HUES6 (cell line): Measurements from ENCODE around the gene USP17L10.
"Not testable (repeated sequence)": the region's sequence is repeated elsewhere in the genome, so short reads cannot be mapped to it uniquely, and the experiment has no call there.

Source experiments
- H3K27ac ChIP-seq: 2 replicates; pipeline ENCODE4 v1.7.0; 2013; ENCODE audit warnings: low read depth, mild to moderate bottlenecking, low read length, inconsistent platforms
- H3K27me3 ChIP-seq: 2 replicates; pipeline ENCODE4 v1.6.1; 2013; ENCODE audit warnings: low read length; ENCODE audit not compliant: control insufficient read depth, insufficient read depth
- H3K36me3 ChIP-seq: 2 replicates; pipeline ENCODE4 v1.6.1; 2013; ENCODE audit warnings: low read length; ENCODE audit not compliant: control insufficient read depth, insufficient read depth
- H3K4me1 ChIP-seq: 2 replicates; pipeline ENCODE4 v1.6.1; 2013; ENCODE audit warnings: low read length; ENCODE audit not compliant: control insufficient read depth, insufficient read depth
- H3K4me3 ChIP-seq: 2 replicates; pipeline ENCODE4 v1.5.1; 2013; ENCODE audit warnings: low read depth, low read length
- H3K9ac ChIP-seq: one replicate; pipeline ENCODE4 v1.6.1; 2013; ENCODE audit warnings: mild to moderate bottlenecking, low read length
- H3K9me3 ChIP-seq: 2 replicates; pipeline ENCODE4 v1.6.1; 2013; ENCODE audit warnings: low read depth, low read length; ENCODE audit not compliant: control insufficient read depth, insufficient read depth

The USP17L10 gene, protein sequence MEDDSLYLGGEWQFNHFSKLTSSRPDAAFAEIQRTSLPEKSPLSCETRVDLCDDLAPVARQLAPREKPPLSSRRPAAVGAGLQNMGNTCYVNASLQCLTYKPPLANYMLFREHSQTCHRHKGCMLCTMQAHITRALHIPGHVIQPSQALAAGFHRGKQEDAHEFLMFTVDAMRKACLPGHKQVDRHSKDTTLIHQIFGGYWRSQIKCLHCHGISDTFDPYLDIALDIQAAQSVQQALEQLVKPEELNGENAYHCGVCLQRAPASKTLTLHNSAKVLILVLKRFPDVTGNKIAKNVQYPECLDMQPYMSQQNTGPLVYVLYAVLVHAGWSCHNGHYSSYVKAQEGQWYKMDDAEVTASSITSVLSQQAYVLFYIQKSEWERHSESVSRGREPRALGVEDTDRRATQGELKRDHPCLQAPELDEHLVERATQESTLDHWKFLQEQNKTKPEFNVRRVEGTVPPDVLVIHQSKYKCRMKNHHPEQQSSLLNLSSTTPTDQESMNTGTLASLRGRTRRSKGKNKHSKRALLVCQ

DNA sequence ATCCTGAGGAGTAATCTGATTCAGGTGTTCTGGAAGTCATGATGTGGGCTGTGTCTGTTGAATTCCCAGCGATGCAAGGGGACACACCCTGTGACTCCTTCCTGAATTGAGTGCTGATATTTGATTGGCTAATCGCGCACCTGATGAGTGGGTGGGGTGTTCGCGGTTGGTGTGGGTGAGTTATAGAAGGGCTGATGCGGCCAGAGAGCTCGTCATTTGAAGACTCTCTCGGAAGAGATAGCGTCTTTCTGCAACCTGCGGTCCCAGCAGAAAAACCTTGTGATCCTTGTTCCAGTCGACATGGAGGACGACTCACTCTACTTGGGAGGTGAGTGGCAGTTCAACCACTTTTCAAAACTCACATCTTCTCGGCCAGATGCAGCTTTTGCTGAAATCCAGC lies at the start of gene USP17L10:
Gene USP17L10, plus strand, starts transcription at position 301 of the 400 bp plus-strand sequence. Its CDS starts 0 bp downstream, at position 301.
- H3K36me3 ChIP-seq, H3K9me3 ChIP-seq, H3K4me3 ChIP-seq, H3K4me1 ChIP-seq, H3K27ac ChIP-seq, H3K27me3 ChIP-seq, H3K9ac ChIP-seq: not testable (repeated sequence)

DNA sequence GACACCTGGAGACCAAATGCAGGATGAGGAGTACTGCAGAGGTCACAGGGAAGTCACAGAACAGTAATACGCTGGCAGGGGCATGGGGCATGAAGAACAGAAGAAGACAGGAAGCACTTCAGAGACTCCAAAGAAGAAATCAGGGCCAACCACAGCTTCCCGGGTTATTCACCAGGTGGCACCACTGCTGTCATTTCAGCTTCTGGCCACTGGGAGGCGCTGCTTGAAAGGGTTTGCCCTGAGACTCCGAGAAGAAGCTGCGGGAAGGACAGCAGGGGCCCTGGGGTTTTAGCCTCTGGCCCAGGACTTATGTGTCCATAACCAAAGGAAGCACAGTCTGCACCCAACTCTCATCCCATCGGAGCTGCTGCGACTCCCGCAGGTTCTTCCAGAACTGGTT lies 44.5 kb upstream of the USP17L10 start:
- H3K36me3 ChIP-seq, H3K27me3 ChIP-seq, H3K4me1 ChIP-seq, H3K27ac ChIP-seq, H3K9me3 ChIP-seq, H3K4me3 ChIP-seq, H3K9ac ChIP-seq: not testable (repeated sequence)

DNA sequence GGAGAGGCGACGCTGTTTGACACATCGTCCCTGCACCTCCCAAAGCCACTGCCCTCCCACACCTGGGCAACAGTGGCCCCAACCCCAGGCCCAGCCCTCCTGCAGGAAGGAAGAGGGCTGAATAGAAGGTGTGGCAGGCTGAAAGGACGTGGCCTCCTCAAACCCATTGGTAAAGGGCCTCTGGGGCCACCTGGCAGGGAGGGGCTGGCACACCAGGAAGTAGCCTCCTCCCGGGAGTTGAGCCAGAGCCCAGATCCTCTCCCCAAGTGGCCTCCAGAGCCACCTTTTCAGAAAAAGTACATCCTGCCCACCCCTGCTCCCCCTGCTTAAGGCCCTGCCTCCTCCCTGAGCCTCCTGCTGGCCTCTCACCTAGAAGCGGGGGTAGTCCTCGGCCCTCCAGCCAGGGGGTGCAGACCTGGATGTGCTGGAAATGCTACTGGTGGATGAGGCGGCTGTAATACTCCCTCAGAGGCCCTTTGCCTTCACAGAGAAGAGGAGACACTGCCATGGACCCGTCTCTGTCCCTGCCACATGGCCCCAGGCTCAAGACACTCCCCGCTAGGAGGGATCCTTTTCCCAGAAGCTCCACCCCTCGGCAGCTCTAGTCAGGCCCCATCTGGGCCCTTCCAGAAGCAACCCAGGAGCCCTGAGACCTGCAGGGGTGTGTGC lies 40.5 kb upstream of the USP17L10 start, which contains the start of gene FAM90A26:
Gene FAM90A26, plus strand, starts transcription at position 619 of the 669 bp plus-strand sequence. CDS start 2,764 bp downstream, outside the sequence.
- not testable (repeated sequence) for H3K9ac ChIP-seq, H3K4me1 ChIP-seq, H3K27me3 ChIP-seq, H3K4me3 ChIP-seq, H3K36me3 ChIP-seq, H3K9me3 ChIP-seq, H3K27ac ChIP-seq

DNA sequence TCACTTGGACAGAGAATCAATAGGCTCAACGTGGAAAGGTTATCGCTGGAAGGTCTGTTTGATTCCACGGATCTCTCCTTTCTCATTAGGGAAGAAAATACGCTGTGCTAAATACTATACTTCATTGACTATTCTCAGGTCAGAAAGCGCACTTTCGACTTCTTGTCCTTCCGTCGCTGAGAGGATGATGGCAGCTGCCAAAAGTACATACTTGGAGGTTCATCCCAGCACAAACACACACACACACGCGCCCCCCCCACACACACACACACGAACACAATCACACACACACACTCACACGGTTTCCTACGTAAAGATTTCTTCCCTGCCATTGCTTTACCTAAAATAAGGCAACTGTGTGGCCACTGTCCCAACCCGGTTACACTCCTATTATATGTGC lies 4.2 kb downstream of the USP17L10 start:
- not testable (repeated sequence) for H3K27me3 ChIP-seq, H3K9ac ChIP-seq, H3K4me3 ChIP-seq, H3K36me3 ChIP-seq, H3K4me1 ChIP-seq, H3K9me3 ChIP-seq, H3K27ac ChIP-seq

DNA sequence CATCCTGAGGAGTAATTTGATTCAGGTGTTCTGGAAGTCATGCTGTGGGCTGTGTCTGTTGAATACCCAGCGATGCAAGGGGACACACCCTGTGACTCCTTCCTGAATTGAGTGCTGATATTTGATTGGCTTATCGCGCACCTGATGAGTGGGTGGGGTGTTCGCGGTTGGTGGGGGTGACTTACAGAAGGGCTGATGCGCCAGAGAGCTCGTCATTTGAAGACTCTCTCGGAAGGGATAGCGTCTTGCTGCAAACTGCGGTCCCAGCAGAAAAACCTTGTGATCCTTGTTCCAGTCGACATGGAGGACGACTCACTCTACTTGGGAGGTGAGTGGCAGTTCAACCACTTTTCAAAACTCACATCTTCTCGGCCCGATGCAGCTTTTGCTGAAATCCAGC lies 4.6 kb downstream of the USP17L10 start, which contains the start of gene USP17L11:
Gene USP17L11, plus strand, starts transcription at position 301 of the 400 bp plus-strand sequence. Its CDS starts 0 bp downstream, at position 301.
- not testable (repeated sequence) for H3K4me1 ChIP-seq, H3K36me3 ChIP-seq, H3K27ac ChIP-seq, H3K9ac ChIP-seq, H3K4me3 ChIP-seq, H3K9me3 ChIP-seq, H3K27me3 ChIP-seq

DNA sequence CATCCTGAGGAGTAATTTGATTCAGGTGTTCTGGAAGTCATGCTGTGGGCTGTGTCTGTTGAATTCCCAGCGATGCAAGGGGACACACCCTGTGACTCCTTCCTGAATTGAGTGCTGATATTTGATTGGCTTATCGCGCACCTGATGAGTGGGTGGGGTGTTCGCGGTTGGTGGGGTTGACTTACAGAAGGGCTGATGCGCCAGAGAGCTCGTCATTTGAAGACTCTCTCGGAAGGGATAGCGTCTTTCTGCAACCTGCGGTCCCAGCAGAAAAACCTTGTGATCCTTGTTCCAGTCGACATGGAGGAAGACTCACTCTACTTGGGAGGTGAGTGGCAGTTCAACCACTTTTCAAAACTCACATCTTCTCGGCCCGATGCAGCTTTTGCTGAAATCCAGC lies 9.4 kb downstream of the USP17L10 start, which contains the start of gene USP17L12:
Gene USP17L12, plus strand, starts transcription at position 301 of the 400 bp plus-strand sequence. Its CDS starts 0 bp downstream, at position 301.
- not testable (repeated sequence) for H3K36me3 ChIP-seq, H3K9me3 ChIP-seq, H3K27me3 ChIP-seq, H3K4me1 ChIP-seq, H3K4me3 ChIP-seq, H3K9ac ChIP-seq, H3K27ac ChIP-seq

DNA sequence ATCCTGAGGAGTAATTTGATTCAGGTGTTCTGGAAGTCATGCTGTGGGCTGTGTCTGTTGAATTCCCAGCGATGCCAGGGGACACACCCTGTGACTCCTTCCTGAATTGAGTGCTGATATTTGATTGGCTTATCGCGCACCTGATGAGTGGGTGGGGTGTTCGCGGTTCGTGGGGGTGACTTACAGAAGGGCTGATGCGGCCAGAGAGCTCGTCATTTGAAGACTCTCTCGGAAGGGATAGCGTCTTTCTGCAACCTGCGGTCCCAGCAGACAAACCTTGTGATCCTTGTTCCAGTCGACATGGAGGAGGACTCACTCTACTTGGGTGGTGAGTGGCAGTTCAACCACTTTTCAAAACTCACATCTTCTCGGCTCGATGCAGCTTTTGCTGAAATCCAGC lies 14.1 kb downstream of the USP17L10 start, which contains the start of gene USP17L13:
Gene USP17L13, plus strand, starts transcription at position 301 of the 400 bp plus-strand sequence. Its CDS starts 0 bp downstream, at position 301.
- H3K9ac ChIP-seq, H3K4me3 ChIP-seq, H3K9me3 ChIP-seq, H3K27ac ChIP-seq, H3K36me3 ChIP-seq, H3K4me1 ChIP-seq, H3K27me3 ChIP-seq: not testable (repeated sequence)

DNA sequence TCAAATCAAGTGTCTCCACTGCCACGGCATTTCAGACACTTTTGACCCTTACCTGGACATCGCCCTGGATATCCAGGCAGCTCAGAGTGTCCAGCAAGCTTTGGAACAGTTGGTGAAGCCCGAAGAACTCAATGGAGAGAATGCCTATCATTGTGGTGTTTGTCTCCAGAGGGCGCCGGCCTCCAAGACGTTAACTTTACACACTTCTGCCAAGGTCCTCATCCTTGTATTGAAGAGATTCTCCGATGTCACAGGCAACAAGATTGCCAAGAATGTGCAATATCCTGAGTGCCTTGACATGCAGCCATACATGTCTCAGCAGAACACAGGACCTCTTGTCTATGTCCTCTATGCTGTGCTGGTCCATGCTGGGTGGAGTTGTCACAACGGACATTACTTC lies 19.8 kb downstream of the USP17L10 start:
- H3K36me3 ChIP-seq, H3K27ac ChIP-seq, H3K4me1 ChIP-seq, H3K9me3 ChIP-seq, H3K27me3 ChIP-seq, H3K4me3 ChIP-seq, H3K9ac ChIP-seq: not testable (repeated sequence)

DNA sequence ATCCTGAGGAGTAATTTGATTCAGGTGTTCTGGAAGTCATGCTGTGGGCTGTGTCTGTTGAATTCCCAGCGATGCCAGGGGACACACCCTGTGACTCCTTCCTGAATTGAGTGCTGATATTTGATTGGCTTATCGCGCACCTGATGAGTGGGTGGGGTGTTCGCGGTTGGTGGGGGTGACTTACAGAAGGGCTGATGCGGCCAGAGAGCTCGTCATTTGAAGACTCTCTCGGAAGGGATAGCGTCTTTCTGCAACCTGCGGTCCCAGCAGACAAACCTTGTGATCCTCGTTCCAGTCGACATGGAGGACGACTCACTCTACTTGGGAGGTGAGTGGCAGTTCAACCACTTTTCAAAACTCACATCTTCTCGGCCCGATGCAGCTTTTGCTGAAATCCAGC lies 23.6 kb downstream of the USP17L10 start, which contains the start of gene USP17L15:
Gene USP17L15, plus strand, starts transcription at position 301 of the 400 bp plus-strand sequence. Its CDS starts 0 bp downstream, at position 301.
- not testable (repeated sequence) for H3K4me3 ChIP-seq, H3K9ac ChIP-seq

DNA sequence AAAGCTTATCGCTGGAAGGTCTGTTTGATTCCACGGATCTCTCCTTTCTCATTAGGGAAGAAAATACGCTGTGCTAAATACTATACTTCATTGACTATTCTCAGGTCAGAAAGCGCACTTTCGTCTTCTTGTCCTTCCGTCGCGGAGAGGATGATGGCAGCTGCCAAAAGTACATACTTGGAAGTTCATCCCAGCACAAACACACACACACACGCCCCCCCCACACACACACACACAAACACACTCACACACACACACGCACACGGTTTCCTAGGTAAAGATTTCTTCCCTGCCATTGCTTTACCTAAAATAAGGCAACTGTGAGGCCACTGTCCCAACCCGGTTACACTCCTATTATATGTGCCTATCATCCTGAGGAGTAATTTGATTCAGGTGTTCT lies 28.0 kb downstream of the USP17L10 start:
- not testable (repeated sequence) for H3K9ac ChIP-seq, H3K27me3 ChIP-seq, H3K4me1 ChIP-seq, H3K4me3 ChIP-seq, H3K9me3 ChIP-seq, H3K36me3 ChIP-seq, H3K27ac ChIP-seq

More for the DNA sequence above, 23.6 kb downstream of the USP17L10 start, which contains the start of gene USP17L15:
- not testable (repeated sequence) for H3K27ac ChIP-seq, H3K36me3 ChIP-seq, H3K4me1 ChIP-seq, H3K9me3 ChIP-seq, H3K27me3 ChIP-seq

DNA sequence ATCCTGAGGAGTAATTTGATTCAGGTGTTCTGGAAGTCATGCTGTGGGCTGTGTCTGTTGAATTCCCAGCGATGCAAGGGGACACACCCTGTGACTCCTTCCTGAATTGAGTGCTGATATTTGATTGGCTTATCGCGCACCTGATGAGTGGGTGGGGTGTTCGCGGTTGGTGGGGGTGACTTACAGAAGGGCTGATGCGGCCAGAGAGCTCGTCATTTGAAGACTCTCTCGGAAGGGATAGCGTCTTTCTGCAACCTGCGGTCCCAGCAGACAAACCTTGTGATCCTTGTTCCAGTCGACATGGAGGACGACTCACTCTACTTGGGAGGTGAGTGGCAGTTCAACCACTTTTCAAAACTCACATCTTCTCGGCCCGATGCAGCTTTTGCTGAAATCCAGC lies 33.1 kb downstream of the USP17L10 start, which contains the start of gene USP17L17:
Gene USP17L17, plus strand, starts transcription at position 301 of the 400 bp plus-strand sequence. Its CDS starts 0 bp downstream, at position 301.
- not testable (repeated sequence) for H3K36me3 ChIP-seq, H3K9ac ChIP-seq, H3K4me1 ChIP-seq, H3K27me3 ChIP-seq, H3K9me3 ChIP-seq, H3K27ac ChIP-seq, H3K4me3 ChIP-seq
